Trophoblast cell (in vitro differentiated cells and primary cell): ENCODE measurements around the gene OSM.
"Not testable (repeated sequence)": the region's sequence is repeated elsewhere in the genome, so short reads cannot be mapped to it uniquely, and the experiment has no call there.

Experiments used
- DNase-seq, 2 donors: peaks; one replicate each; pipeline ENCODE4 v3.0.0-alpha.2; 2016
- H2AFZ ChIP-seq: 2 replicates; pipeline ENCODE4 v1.6.1; 2013; ENCODE audit warnings: low read length, moderate library complexity, mild to moderate bottlenecking; ENCODE audit not compliant: insufficient read depth, poor library complexity
- H2AK5ac ChIP-seq: 2 replicates; pipeline ENCODE4 v1.6.1; 2013; ENCODE audit warnings: mild to moderate bottlenecking, low read length
- H2BK120ac ChIP-seq: 2 replicates; pipeline ENCODE4 v1.6.1; 2013; ENCODE audit warnings: low read length, mild to moderate bottlenecking, moderate library complexity; ENCODE audit not compliant: insufficient read depth, poor library complexity
- H2BK12ac ChIP-seq: 2 replicates; pipeline ENCODE4 v1.6.1; 2013; ENCODE audit warnings: mild to moderate bottlenecking, low read length, moderate library complexity
- H2BK5ac ChIP-seq: 2 replicates; pipeline ENCODE4 v1.6.1; 2013; ENCODE audit warnings: low read length, low read depth, moderate library complexity, mild to moderate bottlenecking; ENCODE audit not compliant: poor library complexity
- H3K14ac ChIP-seq: 2 replicates; pipeline ENCODE4 v1.6.1; 2013; ENCODE audit warnings: mild to moderate bottlenecking, low read length
- H3K18ac ChIP-seq: 2 replicates; pipeline ENCODE4 v1.6.1; 2013; ENCODE audit warnings: mild to moderate bottlenecking, low read length
- H3K23ac ChIP-seq: 2 replicates; pipeline ENCODE4 v1.6.1; 2013; ENCODE audit warnings: low read length
- H3K27ac ChIP-seq: 2 replicates; pipeline ENCODE4 v1.5.1; 2013; ENCODE audit warnings: low read depth, mild to moderate bottlenecking, inconsistent platforms, low read length, moderate library complexity
- H3K27me3 ChIP-seq: 2 replicates; pipeline ENCODE4 v1.6.1; 2013; ENCODE audit warnings: inconsistent platforms, mild to moderate bottlenecking, low read length, moderate library complexity; ENCODE audit not compliant: insufficient read depth
- H3K36me3 ChIP-seq, 2 experiments: 1 replicate in 1 of 2; 2 replicates in 1 of 2; pipeline ENCODE4 v1.6.1; 2013; ENCODE audit warnings: low read length in 2 of 2, mild to moderate bottlenecking in 2 of 2, moderate library complexity in 1 of 2; ENCODE audit not compliant: insufficient read depth in 2 of 2, control insufficient read depth in 1 of 2
- H3K4ac ChIP-seq: 2 replicates; pipeline ENCODE4 v1.6.1; 2013; ENCODE audit warnings: low read depth, mild to moderate bottlenecking, low read length, moderate library complexity
- H3K4me1 ChIP-seq, 2 experiments: 1 replicate in 1 of 2; 2 replicates in 1 of 2; pipeline ENCODE4 v1.6.1; 2013; ENCODE audit warnings: low read length in 2 of 2, mild to moderate bottlenecking in 2 of 2, moderate library complexity in 1 of 2; ENCODE audit not compliant: insufficient read depth in 2 of 2, control insufficient read depth in 1 of 2
- H3K4me2 ChIP-seq: 2 replicates; pipeline ENCODE4 v1.6.1; 2013; ENCODE audit warnings: inconsistent platforms, mild to moderate bottlenecking, low read length, moderate library complexity
- H3K4me3 ChIP-seq: 2 replicates; pipeline ENCODE4 v1.5.1; 2013; ENCODE audit warnings: mild to moderate bottlenecking, low read depth, low read length, inconsistent platforms
- H3K79me1 ChIP-seq: one replicate; pipeline ENCODE4 v1.6.1; 2013; ENCODE audit warnings: low read length
- H3K79me2 ChIP-seq: 2 replicates; pipeline ENCODE4 v1.6.1; 2013; ENCODE audit warnings: low read length, mild to moderate bottlenecking; ENCODE audit not compliant: control insufficient read depth, insufficient read depth, poor library complexity
- H3K9ac ChIP-seq: 2 replicates; pipeline ENCODE4 v1.6.1; 2013; ENCODE audit warnings: mild to moderate bottlenecking, low read length
- H3K9me3 ChIP-seq: 2 replicates; pipeline ENCODE4 v1.6.1; 2013; ENCODE audit warnings: low read depth, mild to moderate bottlenecking, control low read depth, inconsistent platforms, low read length; ENCODE audit not compliant: insufficient read depth
- H4K12ac ChIP-seq: 2 replicates; pipeline ENCODE4 v1.6.1; 2013; ENCODE audit warnings: low read depth, mild to moderate bottlenecking, low read length, moderate library complexity
- H4K8ac ChIP-seq: 2 replicates; pipeline ENCODE4 v1.6.1; 2013; ENCODE audit warnings: low read depth, mild to moderate bottlenecking, low read length, moderate library complexity
- H4K91ac ChIP-seq: one replicate; pipeline ENCODE4 v1.6.1; 2013; ENCODE audit warnings: low read depth, mild to moderate bottlenecking, low read length, moderate library complexity
- WGBS: extraction: QIAGEN DNeasy Blood & Tissue Kit; methylation state at CpG from one replicate; pipeline ENCODE4 v1.1.7; 2013; ENCODE audit warnings: missing lambda C conversion rate; ENCODE audit not compliant: insufficient read length, insufficient coverage; ENCODE audit errors: extremely low coverage; 5-methylcytosine and 5-hydroxymethylcytosine counted together

Gene OSM

GRCh38 chr22:30234786-30235470 lies 31.7 kb downstream of the OSM start:
- no peak for DNase-seq
- no peaks in the 10 kb centered on the region for H3K9me3 ChIP-seq
- H3K18ac ChIP-seq, result peak overlapping the region; percentile 37
- H3K79me1 ChIP-seq, result peaks cover 16% of the 10 kb centered on the region
- H2BK120ac ChIP-seq, result peak overlapping the region; percentile 71
- peak overlapping the region; percentile 70 for H3K27ac ChIP-seq
- peak overlapping the region; percentile 5 for H4K8ac ChIP-seq
- H3K4me3 ChIP-seq, result no peak overlapping the region
- H3K36me3 ChIP-seq, result no peaks in the 10 kb centered on the region
- peak overlapping the region; percentile 28 for H3K4me2 ChIP-seq
- no peak overlapping the region for H2AFZ ChIP-seq
- peak overlapping the region; percentile 44 for H2AK5ac ChIP-seq
- WGBS, result no CpG with 5 or more reads among the region's 7 CpGs
- peak overlapping the region; percentile 71 for H4K91ac ChIP-seq
- H3K23ac ChIP-seq, result no peak overlapping the region
- no peak overlapping the region for H4K12ac ChIP-seq
- no peak overlapping the region for H3K4ac ChIP-seq
- peak overlapping the region; percentile 7 for H2BK12ac ChIP-seq
- peaks cover 22% of the 10 kb centered on the region in 2 experiments for H3K4me1 ChIP-seq
- no peaks in the 10 kb centered on the region for H3K27me3 ChIP-seq
- no peaks in the 10 kb centered on the region for H3K79me2 ChIP-seq
- H3K14ac ChIP-seq, result peak overlapping the region; percentile 59
- H3K9ac ChIP-seq, result no peak overlapping the region
- peak overlapping the region; percentile 49 for H2BK5ac ChIP-seq

GRCh38 chr22:30234325-30234724 lies 32.3 kb downstream of the OSM start:
- not testable (repeated sequence) for H3K36me3 ChIP-seq, H3K79me2 ChIP-seq, H3K14ac ChIP-seq, H3K23ac ChIP-seq, H2AFZ ChIP-seq, DNase-seq, H3K27me3 ChIP-seq, H2AK5ac ChIP-seq, H3K27ac ChIP-seq, H3K4me3 ChIP-seq, H3K18ac ChIP-seq, H3K4me2 ChIP-seq, H2BK12ac ChIP-seq, H3K9me3 ChIP-seq, H3K4ac ChIP-seq, H4K12ac ChIP-seq, H2BK120ac ChIP-seq, H3K9ac ChIP-seq, H4K91ac ChIP-seq, H2BK5ac ChIP-seq, H4K8ac ChIP-seq
- WGBS, result no CpG with 5 or more reads among the region's 3 CpGs
- H3K4me1 ChIP-seq, result peaks cover 22% of the 10 kb centered on the region in 2 experiments
- peaks cover 16% of the 10 kb centered on the region for H3K79me1 ChIP-seq

DNA sequence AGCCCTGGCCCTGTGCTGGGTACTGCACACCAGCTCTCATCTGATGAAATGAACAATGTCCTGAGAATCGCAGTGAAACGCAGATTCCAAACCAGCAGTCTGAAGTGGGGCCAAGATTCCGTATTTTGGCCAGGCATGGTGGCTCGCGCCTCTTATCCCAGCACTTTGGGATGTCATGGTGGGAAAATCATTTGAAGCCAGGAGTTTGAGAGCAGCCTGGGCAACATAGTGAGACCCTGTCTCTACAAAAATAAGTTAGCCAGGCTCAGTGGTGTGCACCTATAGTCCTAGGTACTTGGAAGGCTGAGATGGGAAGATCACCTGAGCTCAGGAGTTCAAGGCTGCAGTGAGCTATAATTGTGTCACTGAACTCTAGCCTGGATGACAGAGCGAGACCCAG lies 33.1 kb downstream of the OSM start:
- Histone ChIP-seq H3K18ac (no peak overlapping the region), H4K12ac (no peak overlapping the region), H3K4ac (no peak overlapping the region), H3K4me1 (peaks cover 29% of the 10 kb centered on the region in 2 experiments), H2BK12ac (peak overlapping the region; percentile 31), H3K9me3 (no peaks in the 10 kb centered on the region), H3K4me3 (no peak overlapping the region), H3K4me2 (no peak overlapping the region), H3K14ac (no peak overlapping the region), H4K91ac (no peak overlapping the region), H3K36me3 (no peaks in the 10 kb centered on the region), H3K9ac (no peak overlapping the region), H3K27ac (no peak overlapping the region), H2BK5ac (no peak overlapping the region), H2AK5ac (no peak overlapping the region), H4K8ac (no peak overlapping the region), H2AFZ (no peak overlapping the region), H3K79me2 (no peaks in the 10 kb centered on the region), H3K79me1 (peaks cover 19% of the 10 kb centered on the region), H3K23ac (no peak overlapping the region), H3K27me3 (no peaks in the 10 kb centered on the region), H2BK120ac (no peak overlapping the region)
- DNase-seq, result no peak
- WGBS, result no CpG with 5 or more reads among the region's 6 CpGs

GRCh38 chr22:30232716-30233218 lies 33.9 kb downstream of the OSM start:
- no peak overlapping the region for H3K18ac ChIP-seq
- H2AFZ ChIP-seq, result no peak overlapping the region
- H3K9ac ChIP-seq, result no peak overlapping the region
- H3K9me3 ChIP-seq, result no peaks in the 10 kb centered on the region
- no peak overlapping the region for H4K8ac ChIP-seq
- H3K23ac ChIP-seq, result no peak overlapping the region
- no peaks in the 10 kb centered on the region for H3K27me3 ChIP-seq
- H4K91ac ChIP-seq, result peak overlapping the region; percentile 9
- H2BK12ac ChIP-seq, result peak overlapping the region; percentile 41
- H3K79me2 ChIP-seq, result no peaks in the 10 kb centered on the region
- H2AK5ac ChIP-seq, result no peak overlapping the region
- peaks cover 29 to 30% of the 10 kb centered on the region in 2 experiments for H3K4me1 ChIP-seq
- H3K14ac ChIP-seq, result no peak overlapping the region
- no peak overlapping the region for H3K4me3 ChIP-seq
- no peak overlapping the region for H4K12ac ChIP-seq
- no peak for DNase-seq
- no peaks in the 10 kb centered on the region for H3K36me3 ChIP-seq
- no CpG with 5 or more reads among the region's 17 CpGs for WGBS
- H3K79me1 ChIP-seq, result peaks cover 19% of the 10 kb centered on the region
- no peak overlapping the region for H3K27ac ChIP-seq
- H2BK5ac ChIP-seq, result no peak overlapping the region
- peak overlapping the region; percentile 39 for H2BK120ac ChIP-seq
- H3K4me2 ChIP-seq, result no peak overlapping the region
- no peak overlapping the region for H3K4ac ChIP-seq
